Measurements from ENCODE around the gene CTIF.

Gene CTIF

GRCh38 chr18:48874701-48875162 lies 335.9 kb downstream of the CTIF start:
- DNase-seq, result no peak

DNA sequence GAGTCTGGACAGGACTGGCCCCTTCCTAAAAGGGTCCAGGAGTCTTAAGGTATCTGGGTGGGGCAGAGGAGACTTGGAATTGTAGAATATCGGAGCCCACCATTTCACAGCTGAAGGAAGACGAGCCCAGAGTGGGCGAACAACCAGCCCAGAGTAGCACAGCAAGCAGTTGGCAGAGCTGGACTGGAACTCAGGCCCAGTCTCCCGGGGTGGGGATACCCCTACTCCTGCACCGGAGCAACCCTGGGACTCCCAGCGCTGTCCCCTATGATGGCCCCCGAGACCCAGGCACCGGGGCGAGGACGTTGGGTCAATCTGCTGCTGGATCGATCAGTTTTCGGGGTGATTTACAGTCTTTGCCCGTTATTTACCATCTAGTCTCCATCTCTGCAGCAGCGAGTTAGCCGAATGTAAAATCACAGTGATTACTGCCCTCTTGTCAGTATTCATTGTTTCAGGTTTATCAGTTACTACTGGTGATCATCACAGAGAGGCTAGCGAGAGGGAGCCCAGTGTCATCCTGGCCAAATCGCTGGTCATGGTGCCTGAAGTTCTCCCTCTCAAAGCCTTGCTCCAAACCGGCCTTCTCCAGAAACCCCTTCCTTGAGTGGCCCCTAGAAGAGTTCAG lies 336.6 kb downstream of the CTIF start:
- DNase-seq, result no peak

- DNase-seq, result no peak
Observed at GRCh38 chr18:48875942-48876511, 337.2 kb downstream of the CTIF start.

DNA sequence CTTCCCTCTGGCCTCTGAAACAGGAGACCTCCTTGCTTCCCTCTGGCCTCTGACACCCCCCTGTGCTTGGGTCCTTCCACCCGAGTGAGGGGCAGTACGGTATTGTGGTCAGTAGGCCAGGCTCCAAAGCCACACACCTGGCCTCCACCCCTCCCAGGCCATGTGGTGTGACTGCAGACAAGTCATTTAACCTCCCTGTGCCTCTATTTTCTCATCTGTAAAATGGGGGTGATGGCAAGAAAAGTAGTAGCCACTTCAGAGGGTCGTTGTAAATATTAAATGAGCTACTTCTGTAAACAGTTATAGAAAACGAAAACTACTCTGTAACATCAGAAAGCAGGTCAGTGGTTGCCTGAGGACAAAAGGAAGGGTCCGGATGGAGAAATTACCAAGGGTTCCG lies 337.8 kb downstream of the CTIF start:
- DNase-seq, result no peak

- no peak for DNase-seq
Observed at GRCh38 chr18:48877941-48878340, 339.1 kb downstream of the CTIF start.

- DNase-seq, result no peak
Observed at GRCh38 chr18:48878471-48878870, 339.6 kb downstream of the CTIF start.

DNA sequence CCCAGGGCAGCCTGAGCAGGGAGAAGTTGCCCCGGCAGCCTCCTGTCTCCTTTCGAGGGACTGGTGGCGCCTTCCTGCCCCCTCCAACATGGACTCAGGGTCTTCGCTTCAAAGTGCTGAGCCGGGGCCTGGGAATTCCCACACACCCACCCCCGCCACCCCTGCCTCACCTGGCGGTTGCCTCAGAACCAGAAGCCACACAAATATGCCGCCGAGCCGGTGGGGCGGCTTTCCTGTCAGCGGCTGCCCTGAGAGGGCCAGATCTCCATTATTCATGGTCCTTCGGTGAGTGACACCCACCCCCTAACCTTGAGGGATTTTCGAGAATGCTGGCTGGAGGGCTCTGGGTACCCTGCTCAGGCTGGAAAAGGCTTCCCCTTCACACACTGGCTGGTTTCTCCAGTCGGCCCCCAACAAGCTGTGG lies 340.2 kb downstream of the CTIF start:
- DNase-seq, result no peak

GRCh38 chr18:48880931-48881330 lies 342.1 kb downstream of the CTIF start:
- DNase-seq, result no peak

GRCh38 chr18:48882379-48882778 lies 343.5 kb downstream of the CTIF start:
- no peak for DNase-seq

DNA sequence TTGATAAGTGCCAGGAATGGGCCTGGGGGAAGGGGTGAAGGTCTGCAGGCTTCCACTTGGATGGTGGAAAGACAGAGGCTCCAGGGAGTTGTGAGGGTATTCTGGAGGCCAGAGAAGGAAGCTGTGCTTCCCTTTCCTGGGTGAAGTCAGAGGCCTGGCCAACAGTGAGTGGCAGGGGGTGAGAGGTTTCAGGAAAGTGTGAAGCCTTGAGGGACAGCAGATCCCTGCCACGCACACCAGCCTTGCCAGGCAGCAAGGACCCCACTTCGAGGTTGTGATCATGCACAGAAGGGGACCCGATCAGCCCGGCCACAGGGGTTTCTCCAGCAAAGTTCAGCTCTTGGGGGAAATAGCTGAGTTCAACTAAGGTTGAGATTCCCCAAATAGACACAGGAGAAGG lies 345.5 kb downstream of the CTIF start:
- DNase-seq, result no peak

- no peak for DNase-seq
Observed at GRCh38 chr18:48884771-48885170, 345.9 kb downstream of the CTIF start.

DNA sequence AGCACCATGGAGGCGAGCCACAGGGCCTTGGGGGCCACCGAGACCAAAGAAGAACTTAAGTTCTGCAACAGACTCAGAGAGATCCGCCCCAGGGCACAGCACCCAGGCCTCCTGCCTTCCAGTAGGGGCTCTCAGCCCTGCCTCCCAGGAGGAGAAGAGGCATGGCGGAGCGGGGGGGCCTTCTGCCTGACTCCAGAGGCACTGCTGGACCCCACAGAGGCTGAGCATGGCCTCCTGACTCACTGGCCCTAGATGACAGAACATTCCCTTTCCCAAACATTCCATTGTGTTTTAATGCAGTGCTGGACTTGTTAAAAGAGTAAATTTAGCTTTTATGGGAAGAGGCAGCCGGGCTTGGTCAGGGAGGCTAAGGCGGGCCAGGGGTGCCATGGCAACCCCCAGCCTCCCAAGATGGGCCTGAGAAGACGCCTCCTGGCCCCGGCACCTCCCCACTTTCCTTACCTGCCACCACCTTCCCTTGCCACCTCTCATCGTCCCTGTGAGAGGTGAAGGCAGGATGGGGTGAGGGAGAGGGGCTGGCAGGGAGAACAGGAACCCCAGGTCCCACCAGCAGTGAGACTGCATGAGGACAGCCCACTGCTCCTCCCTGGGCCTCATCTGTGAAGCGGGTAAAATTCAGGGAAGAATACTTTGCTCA lies 346.6 kb downstream of the CTIF start:
- DNase-seq, result no peak

GRCh38 chr18:48885924-48886400 lies 347.1 kb downstream of the CTIF start:
- DNase-seq, result no peak

- DNase-seq, result no peak
Observed at GRCh38 chr18:48886520-48887293, 347.9 kb downstream of the CTIF start.

DNA sequence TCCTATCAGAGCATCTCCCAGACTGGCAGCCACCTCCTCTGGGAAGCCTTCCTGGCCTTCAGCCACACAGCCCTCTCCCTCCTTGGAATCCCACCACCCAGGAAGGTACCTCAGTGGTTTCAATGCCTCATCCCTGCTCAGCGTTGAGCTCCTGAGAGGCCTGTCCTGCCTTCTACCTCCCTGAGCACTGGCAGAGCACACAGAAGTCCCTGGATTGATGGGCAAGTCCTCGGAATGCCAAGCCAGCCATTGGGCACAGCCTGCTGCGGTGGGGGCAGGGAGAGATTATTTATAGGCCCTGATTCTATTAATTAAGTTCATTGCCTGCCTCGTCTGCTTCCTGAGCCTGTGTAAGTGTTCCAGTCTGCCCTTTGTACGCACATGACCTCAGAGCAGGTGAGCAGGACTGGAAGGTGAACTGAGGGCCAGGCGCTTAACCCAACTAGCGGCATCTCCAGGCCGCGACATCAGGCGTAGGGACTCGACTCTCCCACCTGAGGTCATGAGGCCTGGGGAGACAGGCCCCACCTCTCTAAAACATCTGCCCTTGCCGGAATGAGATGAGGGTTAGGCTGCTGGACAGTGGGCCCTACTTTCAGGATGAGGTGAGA lies 348.6 kb downstream of the CTIF start:
- DNase-seq, result no peak

GRCh38 chr18:48887905-48888772 lies 349.3 kb downstream of the CTIF start:
- no peak for DNase-seq

DNA sequence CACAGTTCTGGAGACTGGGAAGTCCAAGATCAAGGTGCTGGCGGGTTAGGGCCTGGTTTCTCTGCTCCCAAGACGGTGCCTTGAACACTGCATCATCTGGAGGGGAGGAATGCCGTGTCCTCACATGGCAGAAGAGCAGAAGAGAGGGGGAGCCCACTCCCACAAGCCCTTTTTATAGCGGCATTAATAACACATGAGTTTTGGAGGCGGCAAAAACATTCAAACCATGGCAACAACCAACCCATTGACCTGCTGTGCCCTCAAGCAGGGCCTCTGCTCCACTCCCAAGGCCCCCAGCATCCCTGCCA lies 349.9 kb downstream of the CTIF start:
- DNase-seq, result no peak

DNA sequence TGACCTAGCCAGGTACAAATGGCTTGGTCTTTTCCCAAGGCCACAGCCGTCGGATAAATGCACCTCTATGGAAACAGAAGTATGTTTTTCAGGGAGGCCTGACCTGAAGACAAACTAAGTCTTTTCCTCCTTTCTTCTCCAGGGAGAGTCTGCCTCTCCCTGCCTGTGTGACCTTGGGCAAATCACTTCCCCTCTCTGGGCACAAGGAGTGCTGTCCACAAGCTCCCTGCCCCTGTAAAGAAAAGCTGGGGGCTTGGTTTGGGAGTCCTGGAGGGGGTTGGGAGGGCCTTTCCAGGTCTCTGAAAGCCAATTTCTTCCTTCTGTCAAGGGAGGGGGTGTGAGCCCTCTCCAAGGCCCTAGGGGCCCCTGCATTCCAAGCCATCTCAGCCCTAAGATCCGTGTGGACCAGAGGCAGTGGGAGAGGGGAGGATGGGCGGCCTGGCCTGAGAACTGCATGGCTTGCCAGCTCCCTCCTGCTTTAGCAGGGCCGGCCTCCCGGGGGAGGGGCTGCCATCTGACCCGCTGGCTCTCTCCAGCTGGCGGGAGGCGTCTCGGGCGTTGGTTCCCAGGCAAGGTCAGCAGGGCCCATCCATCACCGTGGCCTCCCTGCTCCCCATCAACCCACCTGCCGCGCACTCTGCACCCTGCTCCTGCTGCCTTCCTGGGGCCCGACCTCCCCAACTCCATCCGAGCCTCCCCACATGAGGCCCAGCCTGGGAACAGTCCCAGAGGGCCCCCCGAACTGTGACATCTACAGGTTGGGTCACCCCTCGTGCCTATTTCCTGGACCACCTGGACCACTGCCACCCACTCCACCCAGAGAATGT lies 350.5 kb downstream of the CTIF start:
- no peak for DNase-seq

DNA sequence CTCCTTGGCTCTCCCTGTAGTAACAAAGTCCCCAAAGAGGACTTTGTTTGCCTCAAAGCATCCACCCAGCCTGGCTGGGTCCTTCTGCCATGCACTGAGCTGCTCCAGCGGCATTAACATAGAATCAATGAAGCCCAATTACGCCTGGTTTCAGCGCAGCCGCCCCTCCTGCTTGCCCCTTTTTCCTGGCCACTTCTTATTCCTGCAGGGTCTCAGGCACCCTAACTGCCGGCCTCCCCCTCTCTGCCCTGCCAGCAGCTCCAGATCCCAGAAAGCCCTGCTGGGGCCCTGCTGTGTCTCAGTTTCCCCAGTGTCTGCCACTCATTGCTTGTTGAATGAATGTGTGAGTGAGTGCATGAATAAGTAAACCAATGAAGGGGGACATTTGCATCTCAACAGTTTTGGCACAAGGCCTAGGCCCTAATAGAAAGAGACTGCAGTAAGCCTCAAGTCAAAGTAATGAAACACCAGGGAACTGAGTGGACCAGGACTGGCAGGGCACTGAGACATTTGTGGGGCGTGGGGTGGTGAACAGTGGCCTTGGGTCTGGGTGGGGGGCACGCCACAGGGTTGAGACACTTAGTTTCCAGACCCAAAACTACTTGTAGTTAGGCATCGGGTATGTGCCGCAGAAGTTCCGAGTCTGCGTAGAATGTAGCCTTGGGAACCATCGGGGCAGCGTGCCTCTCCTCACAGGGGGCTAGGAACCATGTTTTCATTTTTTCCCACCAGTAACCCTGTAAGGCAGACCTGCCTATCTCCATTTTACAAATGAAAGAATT lies 351.3 kb downstream of the CTIF start:
- no peak for DNase-seq

- DNase-seq, result no peak
Observed at GRCh38 chr18:48891721-48892120, 352.9 kb downstream of the CTIF start.

Data from NCI-H187 (cell line).